MCF 10A (cell line): ENCODE data around the gene KIAA1614. TPM values are rescaled to one million over a fixed set of nuclear protein-coding genes. Genes with fewer than 3 reads are reported as not detected.

Experiments used
- BruUV-seq: library from RNA; stranded (reverse); fragments of 400-500 nt; replicated peaks from 2 replicates; lab custom pipeline; 2021; lab: Mats Ljungman, UMichigan
- CTCF ChIA-PET: fragments of 300-600 bp; sonication (Branson Sonifier 250); formaldehyde crosslinking; extraction: SDS; loops from one replicate; lab custom pipeline; 2021; ENCODE audit warnings: antibody characterized with exemption, inconsistent platforms; lab: Yijun Ruan, JAX
- POLR2A ChIA-PET: fragments of 300-600, 350-650 bp; sonication (Branson Sonifier 250); formaldehyde crosslinking; extraction: SDS; loops from one replicate; lab custom pipeline; 2020; ENCODE audit warnings: antibody characterized with exemption, inconsistent platforms; lab: Yijun Ruan, JAX
- DNase-seq: peaks from one replicate; pipeline ENCODE4 v3.0.0-alpha.2; 2018; ENCODE audit not compliant: unreplicated experiment
- H3K27ac Mint-ChIP-seq: one replicate; pipeline ENCODE4 v1.8.0; 2022; ENCODE audit warnings: mild to moderate bottlenecking, low read depth, mixed read lengths; ENCODE audit not compliant: unreplicated experiment
- H3K27me3 Mint-ChIP-seq: one replicate; pipeline ENCODE4 v1.8.0; 2022; ENCODE audit warnings: mixed read lengths; ENCODE audit not compliant: insufficient read depth, unreplicated experiment
- H3K36me3 Mint-ChIP-seq: one replicate; pipeline ENCODE4 v1.8.0; 2022; ENCODE audit warnings: mild to moderate bottlenecking, moderate library complexity, mixed read lengths; ENCODE audit not compliant: insufficient read depth, unreplicated experiment
- H3K4me1 Mint-ChIP-seq: one replicate; pipeline ENCODE4 v1.8.0; 2022; ENCODE audit warnings: mixed read lengths; ENCODE audit not compliant: insufficient read depth, unreplicated experiment
- H3K4me3 Mint-ChIP-seq: one replicate; pipeline ENCODE4 v1.8.0; 2022; ENCODE audit warnings: mild to moderate bottlenecking, moderate library complexity, mixed read lengths; ENCODE audit not compliant: unreplicated experiment
- H3K9me3 Mint-ChIP-seq: one replicate; pipeline ENCODE4 v1.8.0; 2022; ENCODE audit warnings: mixed read lengths; ENCODE audit not compliant: unreplicated experiment
- CTCF ChIP-seq: fragments of 200-600 bp; IDR thresholded peaks from one replicate; pipeline ENCODE4 v1.8.0; 2022; ENCODE audit warnings: antibody characterized with exemption, mild to moderate bottlenecking; ENCODE audit not compliant: unreplicated experiment
- intact Hi-C: fragments of 100-400 bp; cut with micrococcal nuclease; formaldehyde crosslinking; loops from 2 replicates; pipeline ENCODE4 v1.14.1; 2022
- total RNA-seq: library from RNA; stranded (reverse); gene quantifications from 2 replicates; pipeline ENCODE4 v1.2.3, GENCODE V29; 2022

KIAA1614 gene
- total RNA-seq, 1 experiment from 2014 or later: 1.1 TPM

- no peak for DNase-seq
- H3K9me3 Mint-ChIP-seq: no peaks in the 10 kb centered on the region
- H3K27ac Mint-ChIP-seq: no peak overlapping the region
- TF ChIP-seq CTCF: no peak
- no TSS peak for BruUV-seq
- H3K27me3 Mint-ChIP-seq: peaks cover 25% of the 10 kb centered on the region
- intact Hi-C loops: no loop called here
- CTCF ChIA-PET: no interaction called here
- H3K36me3 Mint-ChIP-seq: no peaks in the 10 kb centered on the region
- no peak overlapping the region for H3K4me3 Mint-ChIP-seq
- no peaks in the 10 kb centered on the region for H3K4me1 Mint-ChIP-seq
- POLR2A ChIA-PET: no interaction called here
Observed at GRCh38 chr1:180939073-180939710, 26.5 kb downstream of the KIAA1614 start.

- Mint-ChIP-seq H3K36me3 (no peaks in the 10 kb centered on the region), H3K27me3 (peaks cover 25% of the 10 kb centered on the region), H3K9me3 (no peaks in the 10 kb centered on the region), H3K27ac (no peak overlapping the region), H3K4me1 (no peaks in the 10 kb centered on the region), H3K4me3 (no peak overlapping the region)
- BruUV-seq: no TSS peak
- POLR2A ChIA-PET: no interaction called here
- CTCF ChIA-PET: interaction anchor here (1.1 to 1.6 kb wide), 3 partner anchors 58 to 484 kb away, joined by 4 to 7 read pairs (median 4); no protein-coding TSS in a partner anchor
- TF ChIP-seq CTCF: no peak
- DNase-seq: no peak
- intact Hi-C loops: no loop called here
Observed at GRCh38 chr1:180939711-180940103, 27.0 kb downstream of the KIAA1614 start.

GRCh38 chr1:180940445-180940844 is 27.7 kb downstream of the KIAA1614 start:
- POLR2A ChIA-PET: no interaction called here
- TF ChIP-seq CTCF: no peak
- Mint-ChIP-seq H3K27ac (no peak overlapping the region), H3K27me3 (peaks cover 25% of the 10 kb centered on the region), H3K36me3 (no peaks in the 10 kb centered on the region), H3K4me3 (no peak overlapping the region), H3K9me3 (no peaks in the 10 kb centered on the region), H3K4me1 (no peaks in the 10 kb centered on the region)
- no peak for DNase-seq
- CTCF ChIA-PET: interaction anchor here (0.7 to 1.6 kb wide), 5 partner anchors 10 to 483 kb away, joined by 3 to 7 read pairs (median 4); no protein-coding TSS in a partner anchor
- BruUV-seq: no TSS peak
- intact Hi-C loops: no loop called here

- no peak for DNase-seq
- intact Hi-C loops: no loop called here
- peaks cover 6% of the 10 kb centered on the region for H3K36me3 Mint-ChIP-seq
- no TSS peak for BruUV-seq
- ChIA-PET POLR2A (no interaction called here), CTCF (interaction anchor here (0.5 to 1.2 kb wide), 3 partner anchors 92 to 306 kb away, joined by 3 to 5 read pairs (median 3); no protein-coding TSS in a partner anchor)
- no peak overlapping the region for H3K4me3 Mint-ChIP-seq
- H3K4me1 Mint-ChIP-seq: no peaks in the 10 kb centered on the region
- peaks cover 25% of the 10 kb centered on the region for H3K27me3 Mint-ChIP-seq
- no peak for TF ChIP-seq CTCF
- H3K9me3 Mint-ChIP-seq: no peaks in the 10 kb centered on the region
- H3K27ac Mint-ChIP-seq: no peak overlapping the region
Observed at GRCh38 chr1:180941518-180942275, 29.0 kb downstream of the KIAA1614 start.
